ENCODE results near the gene LILRB3.
"Not testable (repeated sequence)": the region's sequence is repeated elsewhere in the genome, so short reads cannot be mapped to it uniquely, and the experiment has no call there.

Gene LILRB3

GRCh38 chr19:54209058-54209810, 13.6 kb downstream of the LILRB3 start:
- no peak for DNase-seq

GRCh38 chr19:54208784-54209057, 14.1 kb downstream of the LILRB3 start:
- DNase-seq = no peak

GRCh38 chr19:54207983-54208783, 14.6 kb downstream of the LILRB3 start:
- no peak for DNase-seq

DNA sequence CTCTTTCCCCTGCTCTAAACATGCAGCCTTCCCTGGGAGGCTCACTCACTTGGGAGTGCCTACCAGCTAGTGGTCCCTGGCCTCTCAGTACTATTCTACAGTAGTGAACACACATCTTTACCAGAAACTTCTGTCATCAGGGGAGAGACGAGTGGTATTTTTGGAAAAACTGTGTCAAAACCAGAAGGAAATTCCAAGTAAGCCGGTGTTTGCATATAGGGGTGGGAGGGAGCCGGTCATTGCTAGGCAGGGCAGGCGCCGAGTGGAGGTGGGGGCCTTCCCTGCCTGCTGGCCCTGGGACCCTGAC, 15.2 kb downstream of the LILRB3 start:
- no peak for DNase-seq

GRCh38 chr19:54207193-54207592, 15.6 kb downstream of the LILRB3 start:
- DNase-seq = not testable (repeated sequence)

DNA sequence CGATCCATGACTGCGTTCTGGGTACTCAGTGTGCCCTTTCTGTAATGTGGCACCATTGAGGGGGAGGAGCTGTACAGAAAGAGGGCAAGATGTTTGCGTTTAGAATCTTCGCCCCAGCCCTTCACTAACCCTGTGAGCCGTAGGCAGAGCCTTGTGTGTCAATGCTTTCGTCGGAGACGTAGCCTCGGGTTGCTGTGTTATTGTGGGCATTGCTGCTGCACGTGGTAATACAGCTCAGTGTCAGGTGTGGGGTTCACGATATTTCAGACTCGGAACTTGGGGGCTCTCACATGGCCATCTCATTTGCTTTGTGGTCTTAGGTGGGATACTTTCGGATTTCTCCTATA, 16.0 kb downstream of the LILRB3 start:
- no peak for DNase-seq

DNA sequence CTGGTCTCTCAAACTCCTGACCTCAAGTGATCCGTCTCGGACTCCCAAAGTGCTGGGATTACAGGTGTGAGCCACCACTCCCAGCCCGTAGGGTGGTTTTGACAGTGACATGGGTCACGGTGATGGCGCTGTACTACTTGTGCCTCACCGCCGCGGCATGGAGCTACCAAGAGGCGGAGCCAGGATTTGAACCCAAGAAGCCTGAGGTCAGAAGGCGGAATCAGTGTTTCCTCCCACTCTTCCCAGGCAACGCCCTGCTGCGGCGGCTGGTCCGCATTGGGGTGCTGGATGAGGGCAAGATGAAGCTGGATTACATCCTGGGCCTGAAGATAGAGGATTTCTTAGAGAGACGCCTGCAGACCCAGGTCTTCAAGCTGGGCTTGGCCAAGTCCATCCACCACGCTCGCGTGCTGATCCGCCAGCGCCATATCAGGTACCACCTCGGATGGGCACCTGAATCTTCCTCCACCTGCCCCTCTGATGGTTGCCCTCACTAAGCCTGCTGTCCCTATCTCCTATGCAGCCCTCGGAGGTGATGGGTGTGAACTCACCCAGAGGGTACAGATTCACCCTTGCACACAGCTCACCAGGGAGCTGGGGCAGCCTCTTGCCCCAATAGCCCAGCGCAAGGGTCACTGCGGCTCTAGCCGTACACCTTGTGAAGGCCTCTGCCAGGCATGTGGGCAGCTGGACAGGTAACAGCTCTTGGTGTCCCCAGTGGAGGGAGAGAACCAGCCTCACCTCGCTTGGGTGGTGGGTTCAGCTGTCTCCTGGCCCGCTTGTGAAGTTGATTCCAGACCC, 16.6 kb downstream of the LILRB3 start:
- no peak for DNase-seq

DNA sequence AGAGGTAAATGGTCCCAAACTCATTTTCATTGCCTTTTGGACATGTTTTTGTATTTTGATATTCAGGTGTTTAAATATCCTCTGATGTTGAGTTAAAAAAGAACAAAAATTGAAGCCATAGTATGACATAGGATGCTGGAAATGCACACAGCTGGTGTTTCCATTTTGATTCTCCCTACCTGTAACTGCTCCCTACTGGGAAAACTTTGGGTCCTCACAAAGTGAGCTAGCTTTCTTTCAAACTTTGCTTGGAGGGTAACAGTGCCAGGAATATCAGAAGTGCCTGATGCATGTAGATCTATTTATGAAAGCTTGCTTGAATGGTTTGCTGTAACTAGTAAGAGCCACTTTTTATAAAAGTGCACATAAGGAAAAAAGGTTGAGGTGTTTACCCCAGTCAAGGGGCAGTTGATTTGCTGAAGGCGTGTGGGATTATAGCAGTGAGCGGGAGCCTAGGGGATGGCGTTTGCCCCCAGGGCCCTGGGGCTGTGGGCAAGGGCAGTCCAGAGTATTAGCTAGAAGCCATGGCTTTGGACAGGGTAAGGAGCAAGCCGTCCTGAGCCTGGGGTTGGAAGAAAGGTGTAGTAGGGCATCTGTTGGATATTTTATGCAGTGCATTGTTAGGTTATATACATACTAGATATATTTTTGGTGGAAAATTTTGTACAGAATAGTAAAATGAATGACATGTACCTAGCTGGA, 17.9 kb downstream of the LILRB3 start:
- no peak for DNase-seq

DNA sequence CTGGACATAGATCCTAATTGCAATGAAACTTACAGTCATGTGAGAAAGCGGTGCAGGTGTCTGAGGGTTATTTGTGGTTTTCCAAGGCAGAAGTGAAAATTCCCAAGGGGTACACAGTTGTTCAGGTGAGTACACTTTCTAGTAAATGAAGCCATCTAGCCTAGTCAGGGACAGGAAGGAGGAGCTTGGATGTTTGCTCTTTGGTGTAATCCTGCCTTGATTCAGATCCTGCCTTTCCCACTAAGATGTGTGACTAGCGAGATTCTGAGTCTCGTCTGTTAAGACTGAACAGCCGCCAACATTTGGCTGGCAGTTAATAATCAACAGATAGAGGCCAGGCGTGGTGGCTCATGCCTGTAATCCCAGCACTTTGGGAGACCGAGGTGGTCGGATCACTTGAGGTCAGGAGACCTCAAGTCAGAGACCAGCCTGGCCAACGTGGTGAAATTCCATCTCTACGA, 19.6 kb downstream of the LILRB3 start:
- DNase-seq = no peak

DNA sequence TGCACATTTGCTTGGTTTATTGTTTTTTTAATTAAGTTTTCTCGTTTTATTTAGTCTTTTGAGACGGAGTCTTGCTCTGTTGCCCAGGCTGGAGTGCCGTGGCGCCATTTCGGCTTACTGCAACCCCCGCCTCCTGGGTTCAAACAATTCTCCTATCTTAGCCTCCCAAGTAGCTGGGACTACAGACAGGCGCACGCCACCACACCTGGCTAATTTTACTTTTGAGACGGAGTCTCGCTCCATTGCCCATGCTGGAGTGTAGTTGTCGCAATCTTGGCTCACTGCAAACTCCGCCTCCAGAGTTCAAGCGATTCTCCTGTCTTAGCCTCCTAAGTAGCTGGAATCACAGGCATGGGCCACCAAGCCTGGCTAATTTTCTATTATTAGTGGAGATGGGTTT, 20.8 kb downstream of the LILRB3 start:
- no peak for DNase-seq

GRCh38 chr19:54201172-54201701, 21.6 kb downstream of the LILRB3 start:
- no peak for DNase-seq

GRCh38 chr19:54199401-54199800, 23.4 kb downstream of the LILRB3 start:
- no peak for DNase-seq

- no peak for DNase-seq
Observed at GRCh38 chr19:54197121-54197520, 25.7 kb downstream of the LILRB3 start.

GRCh38 chr19:54196536-54196935, 26.3 kb downstream of the LILRB3 start:
- no peak for DNase-seq

DNA sequence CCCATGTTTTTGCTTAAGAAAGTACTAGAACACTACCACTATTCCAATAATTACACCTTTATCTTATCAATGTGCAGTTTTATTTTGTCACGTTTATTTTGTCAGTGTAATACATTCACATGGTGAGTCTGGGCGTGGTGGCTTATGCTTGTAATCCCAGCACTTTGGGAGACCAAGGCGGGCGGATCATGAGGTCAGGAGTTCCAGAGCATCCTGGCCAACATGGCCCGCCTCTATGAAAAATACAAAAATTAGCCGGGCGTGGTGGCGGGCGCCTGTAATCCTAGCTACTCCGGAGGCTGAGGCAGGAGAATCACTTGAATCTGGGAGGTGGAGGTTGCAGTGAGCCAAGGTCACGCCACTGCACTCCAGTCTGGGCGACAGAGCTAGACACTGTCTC, 28.3 kb downstream of the LILRB3 start:
- DNase-seq = not testable (repeated sequence)

GRCh38 chr19:54193011-54193410, 29.8 kb downstream of the LILRB3 start:
- no peak for DNase-seq

GRCh38 chr19:54191811-54192453, 30.9 kb downstream of the LILRB3 start:
- DNase-seq = no peak

DNA sequence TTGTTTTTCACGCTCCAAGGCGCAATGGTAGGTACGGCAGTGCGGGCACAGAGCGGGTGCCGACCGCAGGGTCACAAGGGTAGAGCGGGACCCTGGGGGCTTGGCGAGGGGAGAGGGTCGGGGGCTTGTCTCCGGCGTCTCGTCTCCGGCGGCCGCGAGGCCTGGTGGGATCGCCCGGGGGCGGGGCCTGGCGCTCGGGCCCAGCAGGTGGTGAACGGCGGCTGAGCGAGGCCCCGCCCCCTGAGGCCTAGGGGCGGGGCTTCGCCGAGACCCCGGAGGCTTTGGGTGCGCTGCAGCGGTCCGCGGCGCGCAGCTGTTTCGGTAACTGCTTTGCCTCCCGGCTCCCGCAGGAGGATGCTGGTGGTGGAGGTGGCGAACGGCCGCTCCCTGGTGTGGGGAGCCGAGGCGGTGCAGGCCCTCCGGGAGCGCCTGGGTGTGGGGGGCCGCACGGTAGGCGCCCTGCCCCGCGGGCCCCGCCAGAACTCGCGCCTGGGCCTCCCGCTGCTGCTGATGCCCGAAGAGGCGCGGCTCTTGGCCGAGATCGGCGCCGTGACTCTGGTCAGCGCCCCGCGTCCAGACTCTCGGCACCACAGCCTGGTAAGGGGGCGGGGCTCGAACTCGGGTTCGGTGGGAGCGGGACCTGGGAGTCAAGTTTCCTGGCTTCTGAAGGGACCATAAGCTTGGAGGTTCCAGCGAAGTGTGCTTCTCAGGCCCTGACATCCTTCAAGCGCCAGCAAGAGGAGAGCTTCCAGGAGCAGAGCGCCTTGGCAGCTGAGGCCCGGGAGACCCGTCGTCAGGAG, 31.6 kb downstream of the LILRB3 start, which contains the start of gene TSEN34:
TSEN34 (plus strand) TSS at position 298 of the 800 bp plus-strand sequence; CDS start at position 355, 57 bp downstream.
- peak; percentile 69 for DNase-seq

DNA sequence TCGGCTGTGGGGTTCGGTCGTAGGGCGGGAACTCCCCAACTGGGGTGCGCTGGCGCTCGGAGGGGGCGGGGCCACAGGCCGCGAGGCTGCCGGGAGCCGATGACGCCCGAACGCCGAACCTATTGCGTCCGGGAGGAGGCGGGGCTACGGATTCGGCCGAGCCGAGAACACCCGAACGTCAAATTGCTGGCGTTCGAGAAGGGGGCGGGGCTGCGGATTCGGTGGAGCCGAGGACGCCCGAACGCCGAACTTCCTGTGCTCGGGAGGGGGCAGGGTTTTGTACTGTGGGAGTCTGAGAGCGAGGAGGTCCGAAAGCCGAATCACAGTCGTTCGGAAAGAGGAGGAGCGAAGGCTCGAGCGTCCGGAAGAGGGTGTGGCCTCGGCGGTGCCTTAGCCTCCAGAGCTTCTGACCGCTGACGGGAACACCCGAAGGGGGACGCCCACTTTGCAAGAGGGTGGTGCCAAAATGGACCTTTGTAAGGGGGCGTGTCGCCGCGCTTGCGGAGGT, 32.2 kb downstream of the LILRB3 start:
- DNase-seq = peak; percentile 96

DNA sequence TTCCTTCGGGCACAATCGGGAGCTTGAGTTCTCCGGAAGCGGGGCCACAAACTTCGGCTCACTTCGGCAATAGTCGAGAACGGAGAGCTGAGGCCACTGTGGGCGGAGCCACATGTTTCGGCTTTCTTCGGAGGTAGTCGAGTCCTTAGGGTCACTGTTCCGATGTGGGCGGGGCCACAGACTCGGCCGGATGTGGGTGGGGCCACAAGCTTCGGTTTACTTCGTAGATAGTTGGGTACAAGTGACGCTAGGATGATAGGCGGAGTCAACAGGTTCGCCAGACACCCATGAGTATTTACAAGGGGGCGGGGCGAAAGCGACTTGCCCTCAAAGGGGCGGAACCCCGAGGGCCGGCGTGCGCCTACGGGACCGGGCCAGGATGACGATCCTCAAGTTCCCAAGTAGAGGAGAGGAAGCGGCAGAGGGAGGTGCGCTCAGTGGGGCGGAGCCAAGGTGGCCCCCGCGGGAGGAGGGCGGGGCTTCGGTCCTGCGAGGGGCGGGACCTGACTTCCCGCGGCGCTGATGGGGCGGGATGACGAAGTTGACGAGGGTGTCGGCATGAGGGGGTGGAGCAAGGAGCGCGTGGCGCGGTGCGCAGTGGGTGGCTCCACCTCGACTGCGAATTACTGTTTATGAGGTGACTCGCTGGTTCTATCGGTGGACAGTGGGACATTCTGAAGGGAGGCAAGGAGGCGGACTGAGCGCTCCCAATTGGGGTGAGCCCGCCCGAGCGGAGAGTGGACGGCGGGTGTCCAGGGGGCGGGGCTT, 32.9 kb downstream of the LILRB3 start:
- peak; percentile 100 for DNase-seq
